ENCODE measurements around the gene OR2Y1.

OR2Y1 gene

GRCh38 chr5:180696116-180696515, 43.7 kb downstream of the OR2Y1 start:
- ChIA-PET CTCF (interaction anchor here (0.6 to 0.7 kb wide), 2 partner anchors 54 kb away, joined by 3 to 7 read pairs; no protein-coding TSS in a partner anchor), POLR2A (ENCODE audit: low non-redundant PET) (no interaction called here)
- no peak overlapping the region for H3K27ac ChIP-seq
- no peak for DNase-seq (ENCODE audit: low spot score)
- TF ChIP-seq, protein P1, sequence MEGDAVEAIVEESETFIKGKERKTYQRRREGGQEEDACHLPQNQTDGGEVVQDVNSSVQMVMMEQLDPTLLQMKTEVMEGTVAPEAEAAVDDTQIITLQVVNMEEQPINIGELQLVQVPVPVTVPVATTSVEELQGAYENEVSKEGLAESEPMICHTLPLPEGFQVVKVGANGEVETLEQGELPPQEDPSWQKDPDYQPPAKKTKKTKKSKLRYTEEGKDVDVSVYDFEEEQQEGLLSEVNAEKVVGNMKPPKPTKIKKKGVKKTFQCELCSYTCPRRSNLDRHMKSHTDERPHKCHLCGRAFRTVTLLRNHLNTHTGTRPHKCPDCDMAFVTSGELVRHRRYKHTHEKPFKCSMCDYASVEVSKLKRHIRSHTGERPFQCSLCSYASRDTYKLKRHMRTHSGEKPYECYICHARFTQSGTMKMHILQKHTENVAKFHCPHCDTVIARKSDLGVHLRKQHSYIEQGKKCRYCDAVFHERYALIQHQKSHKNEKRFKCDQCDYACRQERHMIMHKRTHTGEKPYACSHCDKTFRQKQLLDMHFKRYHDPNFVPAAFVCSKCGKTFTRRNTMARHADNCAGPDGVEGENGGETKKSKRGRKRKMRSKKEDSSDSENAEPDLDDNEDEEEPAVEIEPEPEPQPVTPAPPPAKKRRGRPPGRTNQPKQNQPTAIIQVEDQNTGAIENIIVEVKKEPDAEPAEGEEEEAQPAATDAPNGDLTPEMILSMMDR (conservative IDR thresholded peaks at IDR 0.05; ENCODE audit: low read depth): no peak

GRCh38 chr5:180692429-180692828, 47.4 kb downstream of the OR2Y1 start:
- ChIA-PET CTCF (no interaction called here), POLR2A (ENCODE audit: low non-redundant PET) (no interaction called here)
- DNase-seq (ENCODE audit: low spot score): no peak
- TF ChIP-seq, protein P1 (conservative IDR thresholded peaks at IDR 0.05; ENCODE audit: low read depth): no peak
- H3K27ac ChIP-seq: no peak overlapping the region

DNA sequence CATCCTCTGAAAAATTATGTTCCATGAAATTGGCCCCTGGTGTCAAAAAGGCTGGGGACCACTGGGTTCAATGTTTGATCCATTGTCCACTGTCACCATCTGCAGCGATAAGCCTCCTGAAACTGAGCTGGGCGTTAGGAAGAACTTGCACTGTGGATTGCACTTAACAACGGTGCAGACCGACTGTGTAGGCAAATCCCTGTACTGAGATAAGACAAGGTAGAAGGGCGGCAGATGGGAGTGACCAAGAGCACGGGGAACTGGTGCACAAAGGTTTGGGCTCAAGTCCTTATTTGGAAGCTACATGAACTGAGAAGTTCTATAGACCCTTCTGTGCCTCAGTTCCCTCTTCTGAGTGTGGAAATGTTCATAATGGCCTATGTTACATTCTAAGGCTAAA, 48.8 kb downstream of the OR2Y1 start:
- TF ChIP-seq, protein P1 (conservative IDR thresholded peaks at IDR 0.05; ENCODE audit: low read depth): no peak
- ChIA-PET CTCF (interaction anchor here (0.6 kb wide), 1 partner anchor 928 kb away, joined by 3 read pairs; no protein-coding TSS in a partner anchor), POLR2A (ENCODE audit: low non-redundant PET) (no interaction called here)
- no peak overlapping the region for H3K27ac ChIP-seq
- no peak for DNase-seq (ENCODE audit: low spot score)

DNA sequence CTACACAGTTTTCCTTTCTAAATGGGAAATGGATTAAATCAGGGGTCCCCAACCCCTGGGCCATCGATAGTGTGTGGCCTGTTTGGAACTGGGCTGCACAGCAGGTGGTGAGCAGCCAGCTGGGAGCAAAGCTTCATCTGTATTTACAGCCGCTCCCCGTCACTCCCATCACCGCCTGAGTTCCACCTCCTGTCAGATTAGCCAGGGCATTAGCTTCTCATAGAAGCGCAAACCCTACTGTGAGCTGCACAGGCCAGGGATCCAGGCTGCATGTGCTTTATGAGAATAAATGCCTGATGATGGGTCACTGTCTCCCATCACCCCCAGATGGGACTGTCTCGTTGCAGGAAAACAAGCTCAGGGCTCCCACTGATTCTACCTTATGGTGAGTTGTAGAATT, 49.3 kb downstream of the OR2Y1 start:
- ChIA-PET CTCF (interaction anchor here (0.6 kb wide), 1 partner anchor 927 kb away, joined by 3 read pairs; no protein-coding TSS in a partner anchor), POLR2A (ENCODE audit: low non-redundant PET) (no interaction called here)
- no peak overlapping the region for H3K27ac ChIP-seq
- TF ChIP-seq, protein P1 (conservative IDR thresholded peaks at IDR 0.05; ENCODE audit: low read depth): no peak
- no peak for DNase-seq (ENCODE audit: low spot score)

GRCh38 chr5:180689775-180690174, 50.1 kb downstream of the OR2Y1 start:
- TF ChIP-seq, protein P1 (conservative IDR thresholded peaks at IDR 0.05; ENCODE audit: low read depth): no peak
- ChIA-PET CTCF (no interaction called here), POLR2A (ENCODE audit: low non-redundant PET) (no interaction called here)
- DNase-seq (ENCODE audit: low spot score): no peak
- no peak overlapping the region for H3K27ac ChIP-seq

Data from RWPE1 (cell line).